PFSK-1 (cell line): ENCODE data around the gene SLC18A2.

ENCODE experiments used
- FOXP2 ChIP-seq: optimal IDR thresholded peaks from 2 replicates; pipeline ENCODE3; 2011; ENCODE audit warnings: borderline replicate concordance, control low read depth, inconsistent platforms; ENCODE audit not compliant: insufficient read depth; ENCODE audit errors: extremely low read length, extremely low read depth
- POLR2AphosphoS5 ChIP-seq: IDR thresholded peaks from 2 replicates; pipeline ENCODE4 v1.6.1; 2012; ENCODE audit warnings: low read depth, mild to moderate bottlenecking, control low read depth, low read length, moderate library complexity
- SIN3A ChIP-seq: IDR thresholded peaks from 2 replicates; pipeline ENCODE4 v1.6.1; 2012; ENCODE audit warnings: mild to moderate bottlenecking, low read length, moderate library complexity, borderline replicate concordance; ENCODE audit not compliant: insufficient read depth
- TAF1 ChIP-seq: IDR thresholded peaks from 2 replicates; pipeline ENCODE4 v1.6.1; 2012; ENCODE audit warnings: low read length, control low read depth, borderline replicate concordance; ENCODE audit not compliant: insufficient read depth
- TF ChIP-seq, protein P1 (sequence below), 2 experiments: IDR thresholded peaks; 2 replicates each; pipeline versions ENCODE4 v1.6.1 to v1.8.0; 2011 to 2012; ENCODE audit warnings: low read depth in 2 of 2, low read length in 2 of 2, control low read depth in 1 of 2, inconsistent platforms in 1 of 2, mild to moderate bottlenecking in 1 of 2, moderate library complexity in 1 of 2; ENCODE audit not compliant: insufficient read depth in 1 of 2

DNA sequence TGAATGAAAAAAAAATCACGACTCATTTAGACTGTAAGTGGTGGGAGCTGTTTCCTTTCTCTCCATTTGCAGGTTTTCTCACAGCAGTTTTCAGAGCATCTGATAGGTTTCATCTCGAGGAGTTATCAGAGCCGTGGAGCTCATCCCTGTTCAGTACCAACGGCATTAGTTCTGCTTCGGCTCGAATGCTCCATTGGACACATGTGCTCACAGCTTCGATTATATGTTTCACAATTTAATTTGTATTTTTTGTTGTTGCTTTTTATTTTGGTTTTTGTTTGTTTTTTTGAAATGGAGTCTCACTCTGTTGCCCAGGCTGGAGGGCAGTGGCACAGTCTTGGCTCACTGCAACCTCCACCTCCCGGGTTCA is 1.5 kb downstream of the SLC18A2 start:
- no peak for TF ChIP-seq SIN3A
- TF ChIP-seq POLR2AphosphoS5: no peak
- TF ChIP-seq, protein P1, sequence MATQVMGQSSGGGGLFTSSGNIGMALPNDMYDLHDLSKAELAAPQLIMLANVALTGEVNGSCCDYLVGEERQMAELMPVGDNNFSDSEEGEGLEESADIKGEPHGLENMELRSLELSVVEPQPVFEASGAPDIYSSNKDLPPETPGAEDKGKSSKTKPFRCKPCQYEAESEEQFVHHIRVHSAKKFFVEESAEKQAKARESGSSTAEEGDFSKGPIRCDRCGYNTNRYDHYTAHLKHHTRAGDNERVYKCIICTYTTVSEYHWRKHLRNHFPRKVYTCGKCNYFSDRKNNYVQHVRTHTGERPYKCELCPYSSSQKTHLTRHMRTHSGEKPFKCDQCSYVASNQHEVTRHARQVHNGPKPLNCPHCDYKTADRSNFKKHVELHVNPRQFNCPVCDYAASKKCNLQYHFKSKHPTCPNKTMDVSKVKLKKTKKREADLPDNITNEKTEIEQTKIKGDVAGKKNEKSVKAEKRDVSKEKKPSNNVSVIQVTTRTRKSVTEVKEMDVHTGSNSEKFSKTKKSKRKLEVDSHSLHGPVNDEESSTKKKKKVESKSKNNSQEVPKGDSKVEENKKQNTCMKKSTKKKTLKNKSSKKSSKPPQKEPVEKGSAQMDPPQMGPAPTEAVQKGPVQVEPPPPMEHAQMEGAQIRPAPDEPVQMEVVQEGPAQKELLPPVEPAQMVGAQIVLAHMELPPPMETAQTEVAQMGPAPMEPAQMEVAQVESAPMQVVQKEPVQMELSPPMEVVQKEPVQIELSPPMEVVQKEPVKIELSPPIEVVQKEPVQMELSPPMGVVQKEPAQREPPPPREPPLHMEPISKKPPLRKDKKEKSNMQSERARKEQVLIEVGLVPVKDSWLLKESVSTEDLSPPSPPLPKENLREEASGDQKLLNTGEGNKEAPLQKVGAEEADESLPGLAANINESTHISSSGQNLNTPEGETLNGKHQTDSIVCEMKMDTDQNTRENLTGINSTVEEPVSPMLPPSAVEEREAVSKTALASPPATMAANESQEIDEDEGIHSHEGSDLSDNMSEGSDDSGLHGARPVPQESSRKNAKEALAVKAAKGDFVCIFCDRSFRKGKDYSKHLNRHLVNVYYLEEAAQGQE (IDR thresholded peaks at IDR 0.05; ENCODE audit: insufficient read depth in 1 of 2, low read depth in 2 of 2, low read length in 2 of 2): no peak
- TF ChIP-seq TAF1: no peak
- no peak for TF ChIP-seq FOXP2
